ENCODE results near the gene HELZ2. TPM values are rescaled to one million over a fixed set of nuclear protein-coding genes. Genes with fewer than 3 reads are reported as not detected.

The HELZ2 gene
- total and polyA plus RNA-seq, 5 donors from 2014 or later, result 5.8 to 124 (median 7.2) TPM

- Histone ChIP-seq H3K36me3 (ENCODE audit: control insufficient read depth, insufficient read depth, low read length) (no peaks in the 10 kb centered on the region), H3K9me3 (ENCODE audit: control insufficient read depth in 2 of 2, low read length in 2 of 2) (no peaks in the 10 kb centered on the region), H3K27ac (ENCODE audit: insufficient read depth, low read length, poor library complexity, severe bottlenecking) (no peak overlapping the region), H3K4me3 (ENCODE audit: low read depth, low read length) (no peak overlapping the region), H3K4me1 (ENCODE audit: control insufficient read depth, insufficient read depth, low read length, poor library complexity, severe bottlenecking) (peaks cover 8% of the 10 kb centered on the region), H3K27me3 (ENCODE audit: control insufficient read depth, insufficient read depth, low read length) (no peaks in the 10 kb centered on the region)
- no peak for ATAC-seq (ENCODE audit: low read depth in 2 of 2)
- Mint-ChIP-seq H3K36me3 (no peaks in the 10 kb centered on the region), H3K27ac (no peak overlapping the region), H3K27me3 (peaks cover 5% of the 10 kb centered on the region), H3K4me3 (peak overlapping the region in 2 of 4 donors; percentile 72 to 96), H3K4me1 (peaks cover 0 to 9% (median 4%) of the 10 kb centered on the region in 4 donors), H3K9me3 (no peaks in the 10 kb centered on the region)
- DNase-seq, result no peak
These were observed 41.5 kb downstream of the HELZ2 start for GRCh38 chr20:63532449-63532971.

GRCh38 chr20:63531686-63532448 lies 42.2 kb downstream of the HELZ2 start:
- no peak overlapping the region for H3K4me3 ChIP-seq (ENCODE audit: low read depth, low read length)
- Mint-ChIP-seq H3K4me1 (peaks cover 0 to 7% (median 5%) of the 10 kb centered on the region in 4 donors), H3K27me3 (peaks cover 5% of the 10 kb centered on the region), H3K4me3 (peak overlapping the region in 2 of 4 donors; percentile 72 to 96), H3K9me3 (no peaks in the 10 kb centered on the region), H3K27ac (no peak overlapping the region), H3K36me3 (no peaks in the 10 kb centered on the region)
- no peaks in the 10 kb centered on the region for H3K9me3 ChIP-seq (ENCODE audit: control insufficient read depth in 2 of 2, low read length in 2 of 2)
- no peak for ATAC-seq (ENCODE audit: low read depth in 2 of 2)
- H3K27ac ChIP-seq (ENCODE audit: insufficient read depth, low read length, poor library complexity, severe bottlenecking), result no peak overlapping the region
- no peaks in the 10 kb centered on the region for H3K36me3 ChIP-seq (ENCODE audit: control insufficient read depth, insufficient read depth, low read length)
- no peak for DNase-seq
- no peaks in the 10 kb centered on the region for H3K27me3 ChIP-seq (ENCODE audit: control insufficient read depth, insufficient read depth, low read length)
- H3K4me1 ChIP-seq (ENCODE audit: control insufficient read depth, insufficient read depth, low read length, poor library complexity, severe bottlenecking), result peaks cover 2% of the 10 kb centered on the region

- no peaks in the 10 kb centered on the region for H3K9me3 ChIP-seq (ENCODE audit: control insufficient read depth in 2 of 2, low read length in 2 of 2)
- no peak for DNase-seq
- Mint-ChIP-seq H3K36me3 (no peaks in the 10 kb centered on the region), H3K4me1 (peaks cover 0 to 7% (median 3%) of the 10 kb centered on the region in 4 donors), H3K9me3 (no peaks in the 10 kb centered on the region), H3K4me3 (no peak overlapping the region), H3K27me3 (peaks cover 5% of the 10 kb centered on the region), H3K27ac (no peak overlapping the region)
- H3K4me1 ChIP-seq (ENCODE audit: control insufficient read depth, insufficient read depth, low read length, poor library complexity, severe bottlenecking), result no peaks in the 10 kb centered on the region
- no peak overlapping the region for H3K27ac ChIP-seq (ENCODE audit: insufficient read depth, low read length, poor library complexity, severe bottlenecking)
- no peak for ATAC-seq (ENCODE audit: low read depth in 2 of 2)
- H3K27me3 ChIP-seq (ENCODE audit: control insufficient read depth, insufficient read depth, low read length), result no peaks in the 10 kb centered on the region
- no peak overlapping the region for H3K4me3 ChIP-seq (ENCODE audit: low read depth, low read length)
- no peaks in the 10 kb centered on the region for H3K36me3 ChIP-seq (ENCODE audit: control insufficient read depth, insufficient read depth, low read length)
These were observed 43.3 kb downstream of the HELZ2 start for GRCh38 chr20:63530788-63531160.

GRCh38 chr20:63529861-63530787 lies 43.9 kb downstream of the HELZ2 start:
- H3K36me3 Mint-ChIP-seq, result no peaks in the 10 kb centered on the region
- Histone ChIP-seq H3K4me3 (ENCODE audit: low read depth, low read length) (no peak overlapping the region), H3K4me1 (ENCODE audit: control insufficient read depth, insufficient read depth, low read length, poor library complexity, severe bottlenecking) (no peaks in the 10 kb centered on the region), H3K27ac (ENCODE audit: insufficient read depth, low read length, poor library complexity, severe bottlenecking) (no peak overlapping the region), H3K27me3 (ENCODE audit: control insufficient read depth, insufficient read depth, low read length) (no peaks in the 10 kb centered on the region), H3K36me3 (ENCODE audit: control insufficient read depth, insufficient read depth, low read length) (no peaks in the 10 kb centered on the region), H3K9me3 (ENCODE audit: control insufficient read depth in 2 of 2, low read length in 2 of 2) (no peaks in the 10 kb centered on the region)
- peaks cover 5% of the 10 kb centered on the region for H3K27me3 Mint-ChIP-seq
- H3K4me1 Mint-ChIP-seq, result peaks cover 2 to 7% (median 4%) of the 10 kb centered on the region in 4 donors
- no peaks in the 10 kb centered on the region for H3K9me3 Mint-ChIP-seq
- H3K4me3 Mint-ChIP-seq, result peak overlapping the region in 1 of 4 donors; percentile 44
- DNase-seq, result no peak
- no peak overlapping the region for H3K27ac Mint-ChIP-seq
- no peak for ATAC-seq (ENCODE audit: low read depth in 2 of 2)

- H3K4me3 Mint-ChIP-seq, result peak overlapping the region in 1 of 4 donors; percentile 44
- Histone ChIP-seq H3K27me3 (ENCODE audit: control insufficient read depth, insufficient read depth, low read length) (no peaks in the 10 kb centered on the region), H3K27ac (ENCODE audit: insufficient read depth, low read length, poor library complexity, severe bottlenecking) (no peak overlapping the region), H3K36me3 (ENCODE audit: control insufficient read depth, insufficient read depth, low read length) (no peaks in the 10 kb centered on the region), H3K4me3 (ENCODE audit: low read depth, low read length) (no peak overlapping the region), H3K4me1 (ENCODE audit: control insufficient read depth, insufficient read depth, low read length, poor library complexity, severe bottlenecking) (no peaks in the 10 kb centered on the region), H3K9me3 (ENCODE audit: control insufficient read depth in 2 of 2, low read length in 2 of 2) (no peaks in the 10 kb centered on the region)
- H3K36me3 Mint-ChIP-seq, result peaks cover 3% of the 10 kb centered on the region
- peak overlapping the region in 1 of 3 donors; percentile 38 for H3K27ac Mint-ChIP-seq
- peaks cover 10% of the 10 kb centered on the region for H3K27me3 Mint-ChIP-seq
- ATAC-seq (ENCODE audit: low read depth in 2 of 2) (no peak), DNase-seq (no peak)
- H3K4me1 Mint-ChIP-seq, result peaks cover 4 to 12% (median 8%) of the 10 kb centered on the region in 4 donors
- H3K9me3 Mint-ChIP-seq, result no peaks in the 10 kb centered on the region
These were observed 44.7 kb downstream of the HELZ2 start for GRCh38 chr20:63529180-63529860.

GRCh38 chr20:63527184-63527583 lies 46.9 kb downstream of the HELZ2 start:
- Histone ChIP-seq H3K4me1 (ENCODE audit: control insufficient read depth, insufficient read depth, low read length, poor library complexity, severe bottlenecking) (peaks cover 6% of the 10 kb centered on the region), H3K36me3 (ENCODE audit: control insufficient read depth, insufficient read depth, low read length) (peaks cover 10% of the 10 kb centered on the region), H3K4me3 (ENCODE audit: low read depth, low read length) (no peak overlapping the region), H3K27me3 (ENCODE audit: control insufficient read depth, insufficient read depth, low read length) (no peaks in the 10 kb centered on the region), H3K9me3 (ENCODE audit: control insufficient read depth in 2 of 2, low read length in 2 of 2) (no peaks in the 10 kb centered on the region), H3K27ac (ENCODE audit: insufficient read depth, low read length, poor library complexity, severe bottlenecking) (no peak overlapping the region)
- Mint-ChIP-seq H3K4me1 (peaks cover 4 to 20% (median 13%) of the 10 kb centered on the region in 4 donors), H3K9me3 (peaks cover 0 to 3% (median 2%) of the 10 kb centered on the region in 7 donors), H3K27ac (peak overlapping the region in 2 of 3 donors; percentile 4 to 35), H3K36me3 (peaks cover 13% of the 10 kb centered on the region), H3K4me3 (peak overlapping the region in 1 of 4 donors; percentile 61), H3K27me3 (peaks cover 10% of the 10 kb centered on the region)
- DNase-seq, result no peak
- no peak for ATAC-seq (ENCODE audit: low read depth in 2 of 2)

- Mint-ChIP-seq H3K4me3 (peak overlapping the region in 2 of 4 donors; percentile 61 to 81), H3K36me3 (peaks cover 13% of the 10 kb centered on the region), H3K9me3 (peaks cover 0 to 3% (median 2%) of the 10 kb centered on the region in 7 donors)
These were observed 48.1 kb downstream of the HELZ2 start for GRCh38 chr20:63525971-63526370.

More at GRCh38 chr20:63525971-63526370, 48.1 kb downstream of the HELZ2 start:
- Histone ChIP-seq H3K27me3 (ENCODE audit: control insufficient read depth, insufficient read depth, low read length) (no peaks in the 10 kb centered on the region), H3K4me1 (ENCODE audit: control insufficient read depth, insufficient read depth, low read length, poor library complexity, severe bottlenecking) (peaks cover 16% of the 10 kb centered on the region), H3K4me3 (ENCODE audit: low read depth, low read length) (no peak overlapping the region), H3K9me3 (ENCODE audit: control insufficient read depth in 2 of 2, low read length in 2 of 2) (no peaks in the 10 kb centered on the region), H3K36me3 (ENCODE audit: control insufficient read depth, insufficient read depth, low read length) (peaks cover 10% of the 10 kb centered on the region), H3K27ac (ENCODE audit: insufficient read depth, low read length, poor library complexity, severe bottlenecking) (no peak overlapping the region)
- H3K27me3 Mint-ChIP-seq, result peaks cover 10% of the 10 kb centered on the region
- DNase-seq (no peak), ATAC-seq (ENCODE audit: low read depth in 2 of 2) (no peak)
- H3K27ac Mint-ChIP-seq, result no peak overlapping the region
- H3K4me1 Mint-ChIP-seq, result peaks cover 4 to 23% (median 11%) of the 10 kb centered on the region in 4 donors

Data from CD4-positive, CD25-positive, alpha-beta regulatory T cell (primary cell).